SK-N-SH (cell line): ENCODE data around the gene TIAM2. TPM values are rescaled to one million over a fixed set of nuclear protein-coding genes. Genes with fewer than 3 reads are reported as not detected.

ENCODE experiments used
- CTCF ChIA-PET: fragments of 300-600, 350-600 bp; formaldehyde crosslinking; extraction: SDS; loops from one replicate; lab custom pipeline; 2021; lab: Yijun Ruan, JAX
- POLR2A ChIA-PET: fragments of 350-600 bp; sonication (Branson Sonifier 250); formaldehyde crosslinking; extraction: SDS; loops from one replicate; lab custom pipeline; 2020; ENCODE audit warnings: antibody characterized with exemption, inconsistent platforms; lab: Yijun Ruan, JAX
- DNase-seq: peaks from one replicate; pipeline ENCODE4 v3.0.0; 2012
- H2AFZ ChIP-seq: fragments of 200-600 bp; sonication (generic); 2 replicates; pipeline ENCODE4 v1.8.1; 2016; ENCODE audit warnings: antibody characterized with exemption, mild to moderate bottlenecking, low read depth
- H3F3A ChIP-seq: fragments of 200-600 bp; sonication (generic); replicated peaks from 2 replicates; pipeline ENCODE3; 2016; ENCODE audit warnings: antibody characterized with exemption, mild to moderate bottlenecking; ENCODE audit not compliant: insufficient read depth
- H3K27ac ChIP-seq, 2 experiments: fragments of 200-500 bp in 1 of 2; fragments of 200-600 bp in 1 of 2; sonication (Bioruptor generic) in 1 of 2; sonication (generic), shearing (Covaris generic) in 1 of 2; 2 replicates each; pipeline versions ENCODE4 v1.5.1 to v1.6.1; 2014 to 2016; ENCODE audit warnings: low read depth in 2 of 2, inconsistent platforms in 1 of 2, low read length in 1 of 2, mild to moderate bottlenecking in 1 of 2, mixed read lengths in 1 of 2
- H3K27me3 ChIP-seq: fragments of 200-600 bp; sonication (generic), shearing (Covaris generic); 2 replicates; pipeline ENCODE4 v1.6.1; 2016; ENCODE audit warnings: mixed run types; ENCODE audit not compliant: insufficient read depth
- H3K36me3 ChIP-seq, 2 experiments: fragments of 200-500 bp in 1 of 2; fragments of 200-600 bp in 1 of 2; sonication (Bioruptor generic) in 1 of 2; sonication (generic) in 1 of 2; replicated peaks in 1 of 2; 2 replicates each; pipeline versions ENCODE3 to v1.5.1; 2014 to 2016; ENCODE audit warnings: low read length in 1 of 2, mild to moderate bottlenecking in 1 of 2; ENCODE audit not compliant: insufficient read depth in 2 of 2, control insufficient read depth in 1 of 2
- H3K4me1 ChIP-seq, 2 experiments: fragments of 200-500 bp in 1 of 2; fragments of 200-600 bp in 1 of 2; sonication (Bioruptor generic) in 1 of 2; sonication (generic), shearing (Covaris generic) in 1 of 2; 2 replicates each; pipeline versions ENCODE4 v1.5.1 to v1.6.1; 2014 to 2016; ENCODE audit warnings: low read depth in 1 of 2, low read length in 1 of 2, mixed run types in 1 of 2; ENCODE audit not compliant: insufficient read depth in 2 of 2, control insufficient read depth in 1 of 2
- H3K4me2 ChIP-seq: fragments of 200-600 bp; sonication (generic), shearing (Covaris generic); 2 replicates; pipeline ENCODE4 v1.6.1; 2017; ENCODE audit warnings: mixed run types
- H3K4me3 ChIP-seq, 2 experiments: fragments of 200-500 bp in 1 of 2; fragments of 200-600 bp in 1 of 2; sonication (Bioruptor generic) in 1 of 2; sonication (generic), shearing (Covaris generic) in 1 of 2; 2 replicates each; pipeline versions ENCODE4 v1.5.1 to v1.8.1; 2014 to 2016; ENCODE audit warnings: low read depth in 2 of 2, inconsistent platforms in 1 of 2, low read length in 1 of 2, mild to moderate bottlenecking in 1 of 2, mixed read lengths in 1 of 2, moderate library complexity in 1 of 2
- H3K79me2 ChIP-seq: fragments of 200-600 bp; sonication (generic); 2 replicates; pipeline ENCODE4 v1.8.1; 2017; ENCODE audit warnings: mild to moderate bottlenecking; ENCODE audit not compliant: insufficient read depth
- H3K9ac ChIP-seq: fragments of 200-600 bp; sonication (generic); 2 replicates; pipeline ENCODE4 v1.6.1; 2017; ENCODE audit warnings: mixed run types
- H3K9me2 ChIP-seq: fragments of 200-600 bp; sonication (generic); 2 replicates; pipeline ENCODE4 v1.6.1; 2017; ENCODE audit warnings: mixed run types
- H3K9me3 ChIP-seq: fragments of 200-600 bp; sonication (generic); 2 replicates; pipeline ENCODE4 v1.6.1; 2017; ENCODE audit warnings: mixed run types, mild to moderate bottlenecking, moderate library complexity
- H4K20me1 ChIP-seq: fragments of 200-600 bp; sonication (generic); 2 replicates; pipeline ENCODE4 v1.6.1; 2017; ENCODE audit warnings: mild to moderate bottlenecking, mixed run types; ENCODE audit not compliant: insufficient read depth
- ELF1 ChIP-seq: IDR thresholded peaks from 2 replicates; pipeline ENCODE4 v1.4.0; 2012
- EP300 ChIP-seq, 2 experiments: IDR thresholded peaks; 2 replicates each; pipeline versions ENCODE4 v1.4.0 to v1.6.1; 2012; ENCODE audit warnings: borderline replicate concordance in 1 of 2, low read depth in 1 of 2, low read length in 1 of 2
- EZH2phosphoT487 ChIP-seq: fragments of 200-600 bp; sonication (generic); IDR thresholded peaks from 2 replicates; pipeline ENCODE4 v1.6.1; 2017; ENCODE audit warnings: low read depth, mixed run types, mild to moderate bottlenecking, antibody characterized with exemption, moderate library complexity, borderline replicate concordance
- FOXJ3 ChIP-seq: sonication (generic); formaldehyde crosslinking; IDR thresholded peaks from 2 replicates; pipeline ENCODE4 v1.5.1; 2020; ENCODE audit warnings: mild to moderate bottlenecking, missing genetic modification reagents
- FOXM1 ChIP-seq: IDR thresholded peaks from 2 replicates; pipeline ENCODE4 v1.4.0; 2012; ENCODE audit warnings: low read depth, mild to moderate bottlenecking
- JUND ChIP-seq: IDR thresholded peaks from 2 replicates; pipeline ENCODE4 v1.4.0; 2012
- MXI1 ChIP-seq: IDR thresholded peaks from 2 replicates; pipeline ENCODE4 v1.6.1; 2012; ENCODE audit warnings: mild to moderate bottlenecking, low read depth, low read length, improper control_type of control experiment
- NFIC ChIP-seq: IDR thresholded peaks from 2 replicates; pipeline ENCODE4 v1.4.0; 2012; ENCODE audit warnings: borderline replicate concordance
- RAD21 ChIP-seq: IDR thresholded peaks from 2 replicates; pipeline ENCODE4 v1.6.1; 2012; ENCODE audit warnings: mild to moderate bottlenecking, low read length
- RCOR1 ChIP-seq: fragments of 150-350 bp; IDR thresholded peaks from 2 replicates; pipeline ENCODE4 v1.6.1; 2017; ENCODE audit warnings: antibody characterized with exemption, low read length
- RFX5 ChIP-seq: IDR thresholded peaks from 2 replicates; pipeline ENCODE4 v1.6.1; 2012; ENCODE audit warnings: mild to moderate bottlenecking, improper control_type of control experiment, low read length
- SIN3A ChIP-seq: IDR thresholded peaks from 2 replicates; pipeline ENCODE4 v1.6.1; 2012; ENCODE audit warnings: low read depth, mild to moderate bottlenecking, low read length, moderate library complexity, borderline replicate concordance
- TAF1 ChIP-seq: IDR thresholded peaks from 2 replicates; pipeline ENCODE4 v1.6.1; 2012; ENCODE audit warnings: low read depth, mild to moderate bottlenecking, low read length, moderate library complexity, borderline replicate concordance
- TCF12 ChIP-seq: IDR thresholded peaks from 2 replicates; pipeline ENCODE4 v1.4.0; 2012
- TEAD4 ChIP-seq: IDR thresholded peaks from 2 replicates; pipeline ENCODE4 v1.4.0; 2012; ENCODE audit warnings: mild to moderate bottlenecking, borderline replicate concordance; ENCODE audit not compliant: insufficient read depth
- YY1 ChIP-seq: IDR thresholded peaks from 2 replicates; pipeline ENCODE4 v1.4.0; 2012; ENCODE audit warnings: low read depth, mild to moderate bottlenecking
- polyA plus RNA-seq, 3 experiments: library from polyadenylated mRNA; depleted of rRNA; stranded (reverse); fragments of >200 nt; gene quantifications; 2 replicates each; pipeline ENCODE4 v1.2.3, GENCODE V29; 2012
- TF ChIP-seq, protein P1 (sequence below): fragments of 150-350 bp; IDR thresholded peaks from 2 replicates; pipeline ENCODE4 v1.6.1; 2017; ENCODE audit warnings: antibody characterized with exemption, low read length, low read depth, borderline replicate concordance
- TF ChIP-seq, protein P2 (sequence below): IDR thresholded peaks from 2 replicates; pipeline ENCODE4 v1.6.1; 2012; ENCODE audit warnings: mild to moderate bottlenecking, low read depth, low read length, moderate library complexity
- TF ChIP-seq, protein P3 (sequence below): fragments of 200-600 bp; sonication (generic); IDR thresholded peaks from 2 replicates; pipeline ENCODE4 v1.6.1; 2017; ENCODE audit warnings: antibody characterized with exemption, mild to moderate bottlenecking, moderate library complexity
- TF ChIP-seq, protein P4 (sequence below): IDR thresholded peaks from 2 replicates; pipeline ENCODE4; 2012
- TF ChIP-seq, protein P5 (sequence below): IDR thresholded peaks from 2 replicates; pipeline ENCODE4 v1.4.0; 2012; ENCODE audit warnings: low read depth, borderline replicate concordance
- TF ChIP-seq, protein P6 (sequence below): IDR thresholded peaks from 2 replicates; pipeline ENCODE4 v1.4.0; 2012; ENCODE audit warnings: low read depth

The TIAM2 gene
- polyA plus RNA-seq, 1 of the 3 experiments (the other 2 are of a cell fraction): 13.6 TPM

DNA sequence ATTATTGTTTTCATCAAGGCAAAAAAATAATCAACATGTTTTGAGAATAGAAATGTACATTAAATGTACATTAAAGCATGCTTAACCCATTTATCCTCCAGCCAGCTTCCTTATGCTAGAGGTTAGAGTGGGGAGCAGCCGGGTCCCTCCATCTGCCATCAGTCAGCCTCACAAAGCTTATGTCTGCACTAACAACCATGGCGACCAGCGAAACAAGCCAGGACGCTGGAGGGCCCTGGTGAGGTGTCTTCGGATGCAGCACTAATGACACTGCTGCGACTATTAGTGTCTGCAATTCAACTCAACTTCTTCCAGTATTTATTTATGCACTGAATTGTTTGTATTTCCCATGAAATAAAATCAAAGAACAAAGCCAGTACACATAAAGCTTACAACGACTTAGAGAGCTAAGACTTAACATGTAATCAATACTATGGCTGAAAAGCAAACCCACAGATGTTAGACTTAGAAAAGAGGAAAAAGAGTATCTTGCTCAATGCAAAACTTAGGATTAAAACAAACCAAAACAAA is 275.5 kb downstream of the TIAM2 start (continued):
- TF ChIP-seq, protein P1, sequence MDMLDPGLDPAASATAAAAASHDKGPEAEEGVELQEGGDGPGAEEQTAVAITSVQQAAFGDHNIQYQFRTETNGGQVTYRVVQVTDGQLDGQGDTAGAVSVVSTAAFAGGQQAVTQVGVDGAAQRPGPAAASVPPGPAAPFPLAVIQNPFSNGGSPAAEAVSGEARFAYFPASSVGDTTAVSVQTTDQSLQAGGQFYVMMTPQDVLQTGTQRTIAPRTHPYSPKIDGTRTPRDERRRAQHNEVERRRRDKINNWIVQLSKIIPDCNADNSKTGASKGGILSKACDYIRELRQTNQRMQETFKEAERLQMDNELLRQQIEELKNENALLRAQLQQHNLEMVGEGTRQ: no peak
- TF ChIP-seq, protein P2, sequence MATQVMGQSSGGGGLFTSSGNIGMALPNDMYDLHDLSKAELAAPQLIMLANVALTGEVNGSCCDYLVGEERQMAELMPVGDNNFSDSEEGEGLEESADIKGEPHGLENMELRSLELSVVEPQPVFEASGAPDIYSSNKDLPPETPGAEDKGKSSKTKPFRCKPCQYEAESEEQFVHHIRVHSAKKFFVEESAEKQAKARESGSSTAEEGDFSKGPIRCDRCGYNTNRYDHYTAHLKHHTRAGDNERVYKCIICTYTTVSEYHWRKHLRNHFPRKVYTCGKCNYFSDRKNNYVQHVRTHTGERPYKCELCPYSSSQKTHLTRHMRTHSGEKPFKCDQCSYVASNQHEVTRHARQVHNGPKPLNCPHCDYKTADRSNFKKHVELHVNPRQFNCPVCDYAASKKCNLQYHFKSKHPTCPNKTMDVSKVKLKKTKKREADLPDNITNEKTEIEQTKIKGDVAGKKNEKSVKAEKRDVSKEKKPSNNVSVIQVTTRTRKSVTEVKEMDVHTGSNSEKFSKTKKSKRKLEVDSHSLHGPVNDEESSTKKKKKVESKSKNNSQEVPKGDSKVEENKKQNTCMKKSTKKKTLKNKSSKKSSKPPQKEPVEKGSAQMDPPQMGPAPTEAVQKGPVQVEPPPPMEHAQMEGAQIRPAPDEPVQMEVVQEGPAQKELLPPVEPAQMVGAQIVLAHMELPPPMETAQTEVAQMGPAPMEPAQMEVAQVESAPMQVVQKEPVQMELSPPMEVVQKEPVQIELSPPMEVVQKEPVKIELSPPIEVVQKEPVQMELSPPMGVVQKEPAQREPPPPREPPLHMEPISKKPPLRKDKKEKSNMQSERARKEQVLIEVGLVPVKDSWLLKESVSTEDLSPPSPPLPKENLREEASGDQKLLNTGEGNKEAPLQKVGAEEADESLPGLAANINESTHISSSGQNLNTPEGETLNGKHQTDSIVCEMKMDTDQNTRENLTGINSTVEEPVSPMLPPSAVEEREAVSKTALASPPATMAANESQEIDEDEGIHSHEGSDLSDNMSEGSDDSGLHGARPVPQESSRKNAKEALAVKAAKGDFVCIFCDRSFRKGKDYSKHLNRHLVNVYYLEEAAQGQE: no peak
- TF ChIP-seq TEAD4: no peak

DNA sequence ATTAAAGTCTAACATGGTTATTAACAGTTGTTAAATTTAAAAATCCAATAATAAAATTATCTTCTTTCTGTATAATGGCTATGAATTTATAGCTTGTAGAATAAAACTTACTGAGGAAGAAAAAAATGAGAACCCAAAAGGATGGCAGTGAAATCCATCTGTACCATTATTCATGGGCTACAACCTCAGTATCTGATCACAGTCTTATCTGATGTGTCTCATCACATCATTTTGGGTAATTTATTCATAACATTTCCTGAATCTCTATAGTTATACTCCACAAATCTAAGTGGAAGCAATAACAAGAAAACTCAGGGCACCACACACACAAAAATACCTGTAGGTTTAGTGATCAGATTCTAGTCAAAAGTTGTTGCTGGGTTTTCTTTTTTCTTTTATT is 276.0 kb downstream of the TIAM2 start:
- no peaks in the 10 kb centered on the region for H3K9me2 ChIP-seq
- no peak overlapping the region for H3K4me2 ChIP-seq
- H4K20me1 ChIP-seq: no peaks in the 10 kb centered on the region
- no peaks in the 10 kb centered on the region for H3K9me3 ChIP-seq
- H3K27me3 ChIP-seq: no peaks in the 10 kb centered on the region
- ChIA-PET POLR2A (no interaction called here), CTCF (interaction anchor here (1.1 to 4.0 kb wide), 3 partner anchors 13 to 345 kb away, joined by 3 to 15 read pairs (median 7); no protein-coding TSS in a partner anchor)
- H3F3A ChIP-seq: peaks cover 36% of the 10 kb centered on the region
- H3K9ac ChIP-seq: no peak overlapping the region
- H3K4me3 ChIP-seq: no peak overlapping the region
- DNase-seq: no peak
- no peak overlapping the region for H2AFZ ChIP-seq
- peaks cover 30 to 68% of the 10 kb centered on the region in 2 experiments for H3K4me1 ChIP-seq
- peak overlapping the region; percentile 93 to 98 for H3K27ac ChIP-seq
- peaks cover 6 to 7% of the 10 kb centered on the region in 2 experiments for H3K36me3 ChIP-seq
- peaks cover 15% of the 10 kb centered on the region; the same call in 1 of the 2 replicates for H3K79me2 ChIP-seq
- TF ChIP-seq, protein P3, sequence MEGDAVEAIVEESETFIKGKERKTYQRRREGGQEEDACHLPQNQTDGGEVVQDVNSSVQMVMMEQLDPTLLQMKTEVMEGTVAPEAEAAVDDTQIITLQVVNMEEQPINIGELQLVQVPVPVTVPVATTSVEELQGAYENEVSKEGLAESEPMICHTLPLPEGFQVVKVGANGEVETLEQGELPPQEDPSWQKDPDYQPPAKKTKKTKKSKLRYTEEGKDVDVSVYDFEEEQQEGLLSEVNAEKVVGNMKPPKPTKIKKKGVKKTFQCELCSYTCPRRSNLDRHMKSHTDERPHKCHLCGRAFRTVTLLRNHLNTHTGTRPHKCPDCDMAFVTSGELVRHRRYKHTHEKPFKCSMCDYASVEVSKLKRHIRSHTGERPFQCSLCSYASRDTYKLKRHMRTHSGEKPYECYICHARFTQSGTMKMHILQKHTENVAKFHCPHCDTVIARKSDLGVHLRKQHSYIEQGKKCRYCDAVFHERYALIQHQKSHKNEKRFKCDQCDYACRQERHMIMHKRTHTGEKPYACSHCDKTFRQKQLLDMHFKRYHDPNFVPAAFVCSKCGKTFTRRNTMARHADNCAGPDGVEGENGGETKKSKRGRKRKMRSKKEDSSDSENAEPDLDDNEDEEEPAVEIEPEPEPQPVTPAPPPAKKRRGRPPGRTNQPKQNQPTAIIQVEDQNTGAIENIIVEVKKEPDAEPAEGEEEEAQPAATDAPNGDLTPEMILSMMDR: no peak
- TF ChIP-seq EZH2phosphoT487 (no peak), RFX5 (no peak), JUND (0 out of 2 replicates have a peak, but pooled peaks have one; percentile 21), FOXM1 (no peak), FOXJ3 (no peak), EP300 (IDR thresholded peaks at IDR 0.05; ENCODE audit: borderline replicate concordance in 1 of 2, low read depth in 1 of 2, low read length in 1 of 2) (peak in 1 of 2 experiments; percentile 69; a peak in 1 of 4 replicates), YY1 (no peak), RAD21 (no peak), NFIC (no peak), TCF12 (0 out of 2 replicates have a peak, but pooled peaks have one; percentile 17), TAF1 (no peak), ELF1 (no peak), MXI1 (no peak), SIN3A (no peak), RCOR1 (0 out of 2 replicates have a peak, but pooled peaks have one; percentile 22), TEAD4 (no peak)
- TF ChIP-seq, protein P4, sequence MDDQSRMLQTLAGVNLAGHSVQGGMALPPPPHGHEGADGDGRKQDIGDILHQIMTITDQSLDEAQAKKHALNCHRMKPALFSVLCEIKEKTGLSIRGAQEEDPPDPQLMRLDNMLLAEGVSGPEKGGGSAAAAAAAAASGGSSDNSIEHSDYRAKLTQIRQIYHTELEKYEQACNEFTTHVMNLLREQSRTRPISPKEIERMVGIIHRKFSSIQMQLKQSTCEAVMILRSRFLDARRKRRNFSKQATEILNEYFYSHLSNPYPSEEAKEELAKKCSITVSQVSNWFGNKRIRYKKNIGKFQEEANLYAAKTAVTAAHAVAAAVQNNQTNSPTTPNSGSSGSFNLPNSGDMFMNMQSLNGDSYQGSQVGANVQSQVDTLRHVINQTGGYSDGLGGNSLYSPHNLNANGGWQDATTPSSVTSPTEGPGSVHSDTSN: peak; percentile 44; the same call in 1 of the 2 replicates
- TF ChIP-seq, protein P5, sequence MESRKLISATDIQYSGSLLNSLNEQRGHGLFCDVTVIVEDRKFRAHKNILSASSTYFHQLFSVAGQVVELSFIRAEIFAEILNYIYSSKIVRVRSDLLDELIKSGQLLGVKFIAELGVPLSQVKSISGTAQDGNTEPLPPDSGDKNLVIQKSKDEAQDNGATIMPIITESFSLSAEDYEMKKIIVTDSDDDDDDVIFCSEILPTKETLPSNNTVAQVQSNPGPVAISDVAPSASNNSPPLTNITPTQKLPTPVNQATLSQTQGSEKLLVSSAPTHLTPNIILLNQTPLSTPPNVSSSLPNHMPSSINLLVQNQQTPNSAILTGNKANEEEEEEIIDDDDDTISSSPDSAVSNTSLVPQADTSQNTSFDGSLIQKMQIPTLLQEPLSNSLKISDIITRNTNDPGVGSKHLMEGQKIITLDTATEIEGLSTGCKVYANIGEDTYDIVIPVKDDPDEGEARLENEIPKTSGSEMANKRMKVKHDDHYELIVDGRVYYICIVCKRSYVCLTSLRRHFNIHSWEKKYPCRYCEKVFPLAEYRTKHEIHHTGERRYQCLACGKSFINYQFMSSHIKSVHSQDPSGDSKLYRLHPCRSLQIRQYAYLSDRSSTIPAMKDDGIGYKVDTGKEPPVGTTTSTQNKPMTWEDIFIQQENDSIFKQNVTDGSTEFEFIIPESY: no peak
- TF ChIP-seq, protein P6, sequence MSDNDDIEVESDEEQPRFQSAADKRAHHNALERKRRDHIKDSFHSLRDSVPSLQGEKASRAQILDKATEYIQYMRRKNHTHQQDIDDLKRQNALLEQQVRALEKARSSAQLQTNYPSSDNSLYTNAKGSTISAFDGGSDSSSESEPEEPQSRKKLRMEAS: no peak
